HG02571 (cell line): ENCODE results near the gene ZMAT5.

ENCODE experiments used
- ATAC-seq: cut with Tn5 transposase; IDR thresholded peaks from one replicate; pipeline ENCODE4 v1.9.1; 2021; ENCODE audit warnings: mild to moderate bottlenecking, moderate library complexity; ENCODE audit not compliant: unreplicated experiment

Gene ZMAT5, protein sequence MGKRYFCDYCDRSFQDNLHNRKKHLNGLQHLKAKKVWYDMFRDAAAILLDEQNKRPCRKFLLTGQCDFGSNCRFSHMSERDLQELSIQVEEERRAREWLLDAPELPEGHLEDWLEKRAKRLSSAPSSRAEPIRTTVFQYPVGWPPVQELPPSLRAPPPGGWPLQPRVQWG

DNA sequence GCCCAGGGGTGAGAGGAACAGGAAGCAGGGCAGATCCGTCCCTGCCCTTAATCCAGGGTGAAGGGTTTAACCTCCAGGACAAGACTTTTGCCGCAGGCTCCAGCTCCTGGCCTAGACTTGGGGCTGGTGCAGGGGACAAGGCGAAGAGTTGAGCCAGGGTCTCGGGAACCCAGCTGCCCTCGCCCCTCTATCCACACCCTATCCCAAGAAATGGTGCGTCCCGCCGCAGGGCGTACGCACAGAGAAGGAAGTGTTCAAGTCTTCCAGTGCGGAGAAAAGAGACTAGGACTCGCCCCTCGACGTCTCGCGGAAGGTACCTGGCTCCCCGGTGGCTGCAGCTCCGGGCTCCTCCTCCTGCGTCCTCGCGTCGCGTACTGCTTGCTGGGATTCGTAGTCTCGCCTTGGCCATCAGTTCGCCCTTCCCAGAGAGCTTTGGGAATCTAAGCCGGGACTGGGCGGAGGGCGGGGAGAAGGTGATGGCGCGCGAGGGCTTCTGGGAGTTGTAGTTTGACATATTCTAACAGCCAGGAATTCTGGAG, at the start of gene ZMAT5:
TSS of gene ZMAT5 (minus strand) at position 376 of the 539 bp plus-strand sequence. CDS start 18,463 bp downstream, outside the sequence.
- peak; percentile 86 for ATAC-seq

DNA sequence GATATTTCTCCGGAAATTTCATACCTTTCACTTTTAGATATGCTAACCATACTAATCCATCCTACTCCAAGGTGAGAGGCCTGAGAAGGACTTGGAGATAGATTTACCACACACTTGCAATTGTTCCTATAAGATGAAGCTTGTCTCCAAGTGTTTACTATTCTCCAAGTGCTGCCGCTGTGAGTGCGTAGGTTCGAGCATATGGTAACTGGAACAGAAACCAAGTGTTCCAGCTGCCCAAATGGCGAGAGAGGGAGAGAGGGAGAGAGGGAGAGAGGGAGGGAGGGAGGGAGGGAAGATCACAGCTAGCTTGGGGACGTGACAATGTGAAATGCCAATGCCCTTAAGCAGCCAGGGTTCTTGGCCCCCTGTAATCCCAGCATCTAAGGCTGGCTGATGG, 49.7 kb upstream of the ZMAT5 start:
- no peak for ATAC-seq

DNA sequence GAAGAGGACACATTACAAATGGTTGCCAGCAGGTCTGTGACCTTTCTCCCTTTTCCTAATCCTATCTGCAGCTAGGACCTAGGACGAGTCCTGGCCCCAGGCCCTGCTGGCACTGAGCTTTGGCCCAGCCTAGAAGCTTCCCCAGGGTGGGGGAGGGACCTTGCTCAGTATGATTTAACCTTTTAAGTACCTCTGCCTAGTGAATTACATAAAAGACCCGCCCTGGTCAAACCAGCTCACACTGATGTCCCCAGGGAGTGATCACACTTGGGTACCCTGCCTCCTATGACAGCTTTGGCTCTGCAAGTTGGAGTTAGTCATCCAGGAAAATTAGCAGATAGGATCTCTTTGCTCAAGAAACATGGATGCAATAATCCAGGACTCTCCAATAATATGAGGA, 49.3 kb upstream of the ZMAT5 start:
- no peak for ATAC-seq

DNA sequence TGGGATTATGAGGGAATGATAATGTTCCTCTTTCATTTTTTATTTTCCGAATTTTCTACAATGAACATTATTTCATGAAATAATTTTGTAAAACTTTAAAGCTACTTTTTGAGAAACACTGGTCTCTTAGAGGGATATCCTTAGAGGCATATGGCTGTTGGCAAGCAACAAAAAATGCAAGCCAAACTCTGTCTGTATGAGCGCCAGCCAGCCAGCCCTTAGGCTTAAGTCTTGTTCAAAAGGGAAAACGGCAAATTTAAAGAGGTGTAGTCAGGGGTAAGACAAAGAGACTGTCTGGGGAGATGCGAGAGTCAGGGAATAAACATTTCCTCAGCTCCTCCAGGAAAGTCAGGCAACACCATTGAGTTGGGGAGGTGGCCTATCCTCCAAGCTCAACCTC, 48.8 kb upstream of the ZMAT5 start:
- ATAC-seq: no peak

DNA sequence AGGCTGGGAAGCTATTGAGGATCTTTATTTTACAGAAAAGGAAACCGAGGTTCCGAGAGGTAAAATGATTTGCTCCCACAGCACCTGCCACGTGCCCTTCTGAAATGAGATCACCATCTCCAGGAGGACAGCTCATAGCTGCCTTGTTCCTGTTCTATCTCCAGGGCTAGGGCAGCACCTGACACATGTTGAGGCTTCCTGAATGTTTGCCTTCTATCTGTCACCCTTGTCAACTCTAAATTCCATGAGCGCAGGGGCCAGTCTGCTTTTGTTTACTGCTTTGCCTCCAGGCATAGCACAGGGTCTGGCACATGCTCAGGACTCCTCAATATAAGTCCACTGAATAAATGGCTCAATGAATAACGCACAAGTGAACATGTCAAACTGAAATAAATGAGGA, 47.2 kb upstream of the ZMAT5 start:
- no peak for ATAC-seq

DNA sequence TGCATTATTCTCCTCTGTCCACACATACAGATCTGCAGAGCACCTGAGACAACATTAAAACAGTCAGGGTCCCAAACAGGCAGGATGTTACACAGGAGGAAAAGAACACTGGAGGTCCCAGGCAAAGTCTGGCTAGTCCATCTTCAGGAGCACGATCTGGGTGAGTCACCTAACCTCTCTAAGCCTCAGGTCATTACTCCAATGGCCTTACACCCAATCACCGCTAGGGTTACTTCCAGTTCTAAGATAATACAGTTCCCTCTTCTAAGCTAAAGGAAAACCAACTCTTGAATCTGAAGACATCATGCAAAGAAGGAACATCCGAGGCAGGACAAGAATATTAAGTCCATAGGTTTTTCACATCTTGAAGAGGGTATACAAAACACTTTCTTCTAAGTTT, 46.8 kb upstream of the ZMAT5 start:
- no peak for ATAC-seq

DNA sequence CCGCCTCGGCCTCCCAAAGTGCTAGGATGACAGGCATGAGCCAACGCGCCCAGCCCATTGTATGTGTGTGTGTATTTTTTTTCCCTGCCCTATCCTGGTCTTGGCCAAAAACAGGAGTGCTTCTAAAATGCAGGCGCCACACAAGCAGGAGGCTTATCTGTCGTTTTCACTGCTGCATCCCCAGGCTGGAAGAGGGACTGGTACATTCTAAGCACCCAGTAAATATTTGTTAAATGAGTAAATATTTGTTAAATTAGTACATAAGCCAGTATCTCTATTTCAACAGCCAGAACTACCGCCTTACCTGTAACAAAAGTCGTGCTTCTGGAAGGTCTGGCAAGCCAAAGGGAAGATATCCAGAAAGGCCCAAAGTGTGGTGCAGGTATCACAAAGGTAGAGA, 46.3 kb upstream of the ZMAT5 start:
- ATAC-seq: no peak

DNA sequence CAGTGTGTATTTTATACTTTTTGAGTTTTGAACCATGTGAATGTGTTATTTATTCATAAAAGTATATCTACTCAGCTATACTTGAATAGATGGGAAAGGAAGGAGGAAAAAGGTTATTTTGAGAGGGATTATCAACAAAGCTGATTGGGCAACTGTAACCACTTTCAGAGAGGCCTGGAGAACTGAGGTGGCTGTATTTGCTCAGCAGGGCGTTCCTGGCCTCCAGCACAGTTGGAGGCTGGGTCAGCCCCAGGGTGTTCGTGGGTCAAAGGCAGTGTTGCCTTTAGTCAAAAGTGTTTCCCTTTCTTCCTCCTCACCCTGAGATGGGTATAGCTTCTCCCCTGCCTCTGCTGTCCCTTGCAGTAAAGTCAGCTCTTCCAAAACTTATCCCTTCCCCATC, 44.6 kb upstream of the ZMAT5 start:
- no peak for ATAC-seq

DNA sequence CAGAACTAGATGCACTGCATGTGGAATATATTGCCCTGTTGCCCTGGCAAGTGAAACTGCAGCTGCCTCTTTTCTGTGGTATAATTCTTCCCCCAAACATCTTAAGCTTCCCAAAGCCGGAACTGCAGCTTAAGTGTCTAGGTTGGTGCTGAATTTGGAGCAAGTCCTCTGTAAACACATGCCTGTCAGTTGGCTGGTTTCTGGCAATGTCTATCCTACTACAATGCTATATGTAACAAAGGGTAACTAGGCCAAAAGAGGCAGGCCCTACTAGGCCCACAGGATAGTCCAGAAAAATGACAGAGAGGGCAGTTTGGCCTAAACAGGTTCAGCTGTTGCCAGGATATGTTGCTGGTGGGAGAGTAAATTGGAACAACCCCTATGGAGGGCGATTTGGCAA, 43.4 kb upstream of the ZMAT5 start:
- no peak for ATAC-seq

DNA sequence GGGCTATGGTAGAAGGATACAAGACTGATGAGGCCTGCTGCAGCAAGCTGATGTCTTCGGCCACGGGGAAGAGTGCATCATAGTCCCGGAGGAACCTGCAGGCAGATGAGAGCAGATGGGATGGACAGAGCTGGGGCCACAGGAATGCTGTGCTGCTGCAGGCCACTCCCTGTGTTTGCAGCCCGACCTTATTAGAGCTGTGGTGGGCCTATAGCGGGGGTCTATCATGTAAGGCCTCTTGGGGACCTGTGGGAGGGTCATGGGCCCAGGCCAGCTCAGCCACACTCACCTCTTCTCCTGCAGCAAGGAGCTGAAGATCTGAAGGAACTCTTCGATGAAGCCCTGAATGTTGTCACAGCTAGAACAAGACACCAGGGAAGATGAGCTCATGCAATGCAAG, 39.4 kb upstream of the ZMAT5 start:
- ATAC-seq: no peak

DNA sequence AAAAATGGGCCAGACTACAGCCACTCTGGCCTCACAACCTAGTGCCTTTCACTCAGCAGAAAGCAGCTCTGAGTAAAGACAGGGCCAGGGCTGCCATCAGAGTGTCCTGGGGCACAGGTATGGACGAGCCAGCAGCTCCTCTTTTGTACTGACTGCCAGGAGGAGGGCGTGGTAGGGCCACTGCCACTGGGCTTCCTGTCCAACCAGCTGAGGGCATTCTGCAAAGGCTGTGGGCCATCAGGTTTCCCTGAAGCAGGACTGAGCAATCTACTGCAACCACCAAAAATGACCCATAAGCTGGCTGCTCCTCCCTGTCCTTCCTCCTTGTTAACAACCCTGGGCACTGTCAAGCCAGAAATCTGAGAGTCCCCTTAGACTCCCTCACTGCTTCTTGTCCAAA, 38.2 kb upstream of the ZMAT5 start:
- no peak for ATAC-seq

DNA sequence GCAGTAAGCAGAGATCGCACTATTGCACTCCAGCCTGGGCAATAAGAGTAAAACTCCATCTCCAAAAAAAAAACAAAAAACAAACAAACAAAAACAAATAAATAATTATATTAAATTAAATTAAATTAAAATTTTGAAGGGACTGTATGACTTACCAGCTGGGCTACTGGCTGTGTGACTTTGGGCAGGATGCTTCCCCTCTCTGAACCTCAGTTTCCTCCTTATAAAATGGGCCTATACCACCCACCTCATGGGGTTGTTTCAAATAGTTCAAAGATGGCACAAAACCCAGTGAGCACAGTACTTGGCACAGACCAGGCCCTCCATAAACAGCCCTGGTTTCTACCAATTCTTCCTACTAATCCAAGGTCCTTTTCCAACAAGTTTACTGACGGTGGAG, 36.4 kb upstream of the ZMAT5 start:
- no peak for ATAC-seq

DNA sequence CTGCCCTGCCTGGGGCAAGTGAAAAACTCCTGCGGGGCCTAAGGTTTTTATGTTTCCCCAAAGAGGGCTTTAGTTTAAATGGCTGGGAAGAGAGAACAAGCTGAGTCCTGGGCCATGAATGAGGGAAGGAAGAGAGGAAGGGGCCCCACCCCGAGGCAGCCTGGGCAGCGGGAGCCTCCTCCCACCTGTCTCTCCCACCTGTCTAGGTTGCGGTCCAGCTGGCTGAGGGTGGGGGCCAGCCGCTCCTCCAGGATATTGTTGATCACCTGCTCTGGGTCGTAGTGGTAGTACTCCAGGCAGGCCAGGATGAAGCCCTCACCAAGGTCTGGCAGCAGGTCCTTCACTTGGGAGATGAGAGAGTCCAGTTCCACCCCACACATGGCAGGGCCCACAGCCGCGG, 35.0 kb upstream of the ZMAT5 start:
- ATAC-seq: no peak

DNA sequence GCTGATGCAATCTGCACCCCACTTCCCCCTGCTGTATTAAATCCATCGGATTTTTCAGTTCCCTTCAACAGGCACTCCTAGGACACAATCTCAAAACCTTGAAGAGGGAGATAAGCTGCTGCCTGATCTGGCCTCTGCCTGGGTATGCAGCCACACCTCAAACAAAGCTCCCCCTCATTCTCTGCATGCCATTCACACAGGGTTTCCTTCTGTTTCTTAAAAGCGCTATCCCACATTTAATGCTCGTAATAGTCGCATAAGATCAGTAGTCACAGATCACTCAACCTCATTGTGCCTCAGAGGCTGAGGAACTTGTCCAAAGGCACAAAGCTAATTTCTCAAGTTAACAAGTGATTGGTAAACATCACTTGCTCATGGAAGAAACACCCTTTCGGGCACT, 34.3 kb upstream of the ZMAT5 start:
- ATAC-seq: no peak

DNA sequence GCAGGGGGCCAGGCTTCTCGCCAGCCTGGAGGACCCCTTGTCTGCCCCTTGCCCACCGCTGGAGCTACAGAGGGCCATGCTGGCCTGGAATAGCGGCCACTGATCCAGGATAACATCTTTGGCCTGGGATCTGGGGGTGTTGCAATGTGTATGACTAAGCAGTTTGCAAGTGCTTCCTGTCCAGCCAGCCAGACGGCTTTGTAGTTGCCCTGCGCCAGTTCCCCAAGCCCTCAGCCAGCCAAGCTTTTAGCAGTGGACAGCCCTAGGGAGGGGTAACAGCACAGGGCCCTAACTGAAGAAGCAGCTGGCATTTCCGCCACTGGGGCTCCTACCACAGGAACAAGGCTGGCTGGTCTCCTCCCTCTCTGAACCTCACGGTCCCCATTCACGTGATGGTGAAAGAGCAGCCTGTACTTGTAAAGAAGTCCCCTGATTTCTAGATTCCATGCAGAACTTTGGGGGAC, 32.4 kb upstream of the ZMAT5 start:
- no peak for ATAC-seq

DNA sequence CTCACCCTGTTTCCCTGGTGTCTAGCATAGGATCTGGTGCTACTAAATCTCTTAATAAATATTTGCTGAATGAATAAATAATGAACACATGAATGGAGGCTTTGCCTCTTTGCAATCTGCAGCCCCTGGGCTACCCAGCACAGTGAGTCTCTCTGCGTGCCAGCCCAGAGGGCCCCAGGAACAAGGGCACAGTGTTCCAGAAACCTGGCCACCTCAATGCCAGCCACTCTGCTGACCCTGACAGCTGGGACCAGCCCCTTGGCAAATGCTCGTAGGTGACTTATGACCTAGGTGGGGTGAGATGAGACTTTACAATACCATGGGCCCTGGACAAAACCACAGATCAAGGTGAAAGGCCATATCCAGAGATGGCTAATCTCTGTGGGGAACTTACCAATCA, 32.0 kb upstream of the ZMAT5 start:
- no peak for ATAC-seq

DNA sequence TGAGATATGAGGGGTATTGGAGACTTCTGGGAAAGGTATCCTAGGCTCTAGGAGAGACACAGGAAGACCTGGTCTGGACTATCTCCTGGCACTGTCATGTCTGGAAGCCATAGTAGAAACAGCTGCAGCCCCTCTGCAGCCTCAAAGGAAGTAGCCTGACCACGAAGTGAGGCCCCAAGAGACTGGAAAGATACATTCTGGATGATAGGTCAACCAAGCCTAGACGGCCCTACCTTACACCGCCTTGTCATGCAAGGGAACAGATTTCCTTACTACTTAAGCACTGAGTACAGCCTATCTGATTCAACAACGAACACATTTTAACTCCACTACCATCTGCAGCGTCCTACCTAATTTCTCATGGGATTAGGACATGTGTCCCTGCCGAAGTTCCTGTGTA, 31.5 kb upstream of the ZMAT5 start:
- ATAC-seq: no peak

DNA sequence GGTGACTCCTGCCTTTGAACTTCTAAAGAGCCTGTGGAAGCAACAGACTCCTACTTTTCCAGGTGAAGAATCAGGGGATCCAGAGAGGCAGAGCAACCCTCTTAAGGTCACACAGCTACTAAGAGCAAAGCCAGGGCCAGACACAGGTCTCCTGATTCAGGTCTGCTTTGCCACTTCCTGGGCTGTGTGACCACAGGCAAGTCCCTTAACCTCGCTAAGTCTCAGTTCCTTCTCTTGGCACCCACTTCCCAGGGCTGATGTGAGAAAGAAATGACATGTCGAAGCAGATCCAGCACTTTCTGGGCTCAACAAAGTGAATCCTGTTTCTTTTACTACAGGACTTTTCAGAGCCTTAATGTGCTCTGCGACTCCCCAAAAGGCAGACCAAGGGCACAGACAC, 30.5 kb upstream of the ZMAT5 start:
- ATAC-seq: no peak

DNA sequence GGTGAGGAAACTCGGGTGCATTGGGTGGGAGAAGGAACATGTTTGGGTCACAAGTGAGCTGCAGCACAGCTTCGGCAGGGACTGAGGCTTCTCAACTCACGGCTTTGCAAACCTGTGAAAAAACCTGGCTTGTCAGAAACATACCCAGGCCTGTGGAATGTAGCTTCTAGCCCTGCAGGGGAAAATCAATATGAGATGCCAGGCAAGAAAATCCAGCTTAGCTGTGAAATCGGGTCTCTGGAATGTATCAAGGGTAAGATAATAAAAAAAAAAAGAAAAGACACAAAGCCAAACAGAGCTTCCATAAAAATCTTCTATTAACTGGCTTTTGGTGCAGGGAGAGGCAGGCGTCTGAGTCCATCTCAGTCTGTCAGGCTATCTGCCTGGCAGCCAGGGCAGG, 28.9 kb upstream of the ZMAT5 start:
- no peak for ATAC-seq

DNA sequence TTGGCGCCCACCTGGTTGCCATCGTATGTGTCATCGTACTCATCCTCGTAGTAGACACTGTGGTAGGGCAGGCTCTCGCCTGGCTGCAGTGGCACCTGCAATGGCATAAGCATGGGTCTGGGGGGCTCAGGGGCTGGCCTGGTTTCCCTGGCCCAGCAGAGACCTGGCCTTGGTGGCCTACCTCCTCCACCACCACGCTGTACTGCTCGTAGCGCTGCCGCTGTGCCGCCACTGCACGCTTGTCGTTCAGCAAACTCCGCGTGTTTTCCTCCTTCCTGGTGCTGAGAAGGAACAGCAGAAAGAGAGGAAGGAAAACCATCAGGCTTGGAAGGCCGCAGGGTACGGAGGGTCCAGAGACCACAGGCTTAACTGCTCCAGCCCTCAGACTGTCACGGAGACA, 26.6 kb upstream of the ZMAT5 start:
- no peak for ATAC-seq

DNA sequence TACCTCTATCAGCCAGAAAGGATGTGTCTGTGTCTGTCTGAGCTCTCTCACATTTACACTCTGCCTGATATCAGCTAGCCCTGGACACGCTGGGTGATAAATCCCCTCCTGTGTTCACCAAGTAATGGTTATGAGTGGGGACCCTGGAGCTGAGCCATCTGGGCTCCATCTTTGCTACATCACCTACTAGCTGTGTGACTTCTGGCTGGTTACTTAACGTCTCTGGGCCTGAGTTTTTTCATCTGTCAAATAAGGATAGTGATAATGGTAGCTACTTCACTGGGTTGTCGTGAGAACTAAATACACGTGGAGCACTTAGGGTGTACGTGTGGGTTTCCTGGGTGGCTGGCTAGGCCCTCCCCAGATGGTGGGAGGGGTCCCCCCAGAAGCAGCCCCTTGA, 23.3 kb upstream of the ZMAT5 start:
- no peak for ATAC-seq

DNA sequence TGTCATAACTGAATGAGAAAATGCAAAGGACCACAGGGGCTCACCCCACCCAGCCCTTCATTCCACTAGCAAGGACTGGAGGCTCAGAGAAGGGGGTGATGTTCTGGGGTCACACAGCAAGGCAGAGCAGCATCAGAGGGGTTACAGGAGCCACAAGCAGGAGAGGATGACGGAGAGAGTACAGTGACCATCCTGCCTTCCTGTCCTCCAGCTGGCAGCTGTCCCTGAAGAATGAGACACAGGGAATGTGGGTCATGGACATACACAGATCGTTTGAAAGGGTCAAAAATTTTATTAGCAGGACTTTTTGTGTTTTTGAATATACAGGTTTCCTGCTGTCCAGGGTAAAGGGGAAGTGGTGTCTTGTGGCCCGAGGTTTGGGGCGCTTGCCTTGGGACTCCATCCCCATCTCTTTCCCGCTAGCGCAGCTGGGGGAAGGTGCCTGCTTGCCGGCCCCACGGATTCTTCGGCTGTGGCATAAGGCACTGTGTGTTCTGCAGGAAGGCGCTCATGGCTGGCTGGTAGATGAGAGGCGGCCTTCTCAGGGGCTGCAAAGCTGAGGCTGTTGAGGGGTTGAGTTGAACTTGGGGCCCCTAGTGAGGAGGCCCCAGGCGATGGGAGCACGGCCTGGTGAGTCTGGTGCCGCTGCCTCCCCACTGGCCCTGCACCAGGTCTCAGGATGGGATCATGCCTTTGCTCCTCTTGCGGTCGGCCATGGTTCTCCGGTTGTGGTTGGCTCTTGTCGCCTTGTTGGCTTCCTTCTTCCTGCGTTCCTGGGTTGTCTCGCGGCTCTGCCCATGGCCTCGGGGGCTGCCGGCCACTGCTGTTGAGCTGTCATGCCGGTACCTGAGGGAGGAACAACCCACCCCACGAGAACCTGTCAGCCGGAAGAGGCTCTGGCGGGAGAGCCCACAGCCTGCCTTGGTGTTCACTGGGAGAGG, 21.8 kb upstream of the ZMAT5 start:
- no peak for ATAC-seq
